A549 treated with RU486 at 1 μM for 4 hours (cell line): Measurements from ENCODE around the gene BSPH1. TPM values are rescaled to one million over a fixed set of nuclear protein-coding genes. Genes with fewer than 3 reads are reported as not detected.

Experiments used
- total RNA-seq: library from RNA; stranded (reverse); fragments of 200-300 nt; extraction: Qiagen RNA extraction; gene quantifications from 5 replicates; pipeline ENCODE4 v1.2.3, GENCODE V29; 2022; ENCODE audit warnings: low read depth

The BSPH1 gene, protein sequence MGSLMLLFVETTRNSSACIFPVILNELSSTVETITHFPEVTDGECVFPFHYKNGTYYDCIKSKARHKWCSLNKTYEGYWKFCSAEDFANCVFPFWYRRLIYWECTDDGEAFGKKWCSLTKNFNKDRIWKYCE
- not detected in 5 replicates for total RNA-seq

DNA sequence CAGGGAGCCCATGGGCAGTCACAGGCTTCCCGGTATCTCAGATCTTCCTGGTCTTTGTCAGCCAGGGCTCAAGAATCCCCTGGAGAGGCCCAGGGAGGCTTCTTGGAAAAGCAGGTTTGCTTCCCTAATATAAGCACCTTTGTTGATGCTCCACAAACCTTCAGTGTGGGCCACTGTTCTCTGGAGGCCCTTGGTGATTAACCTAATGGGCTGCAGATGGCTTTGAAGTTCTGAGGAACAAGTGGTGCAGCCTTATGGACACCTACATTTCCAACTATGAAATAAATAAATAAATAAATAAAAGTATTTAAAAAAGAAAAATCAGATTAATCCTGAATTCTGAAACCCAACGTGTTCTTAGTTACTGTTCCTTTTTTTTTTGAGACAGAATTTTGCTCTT, at the start of gene BSPH1:
BSPH1 (minus strand) TSS at position 101 of the 400 bp plus-strand sequence; CDS start at position 12, 89 bp downstream.

DNA sequence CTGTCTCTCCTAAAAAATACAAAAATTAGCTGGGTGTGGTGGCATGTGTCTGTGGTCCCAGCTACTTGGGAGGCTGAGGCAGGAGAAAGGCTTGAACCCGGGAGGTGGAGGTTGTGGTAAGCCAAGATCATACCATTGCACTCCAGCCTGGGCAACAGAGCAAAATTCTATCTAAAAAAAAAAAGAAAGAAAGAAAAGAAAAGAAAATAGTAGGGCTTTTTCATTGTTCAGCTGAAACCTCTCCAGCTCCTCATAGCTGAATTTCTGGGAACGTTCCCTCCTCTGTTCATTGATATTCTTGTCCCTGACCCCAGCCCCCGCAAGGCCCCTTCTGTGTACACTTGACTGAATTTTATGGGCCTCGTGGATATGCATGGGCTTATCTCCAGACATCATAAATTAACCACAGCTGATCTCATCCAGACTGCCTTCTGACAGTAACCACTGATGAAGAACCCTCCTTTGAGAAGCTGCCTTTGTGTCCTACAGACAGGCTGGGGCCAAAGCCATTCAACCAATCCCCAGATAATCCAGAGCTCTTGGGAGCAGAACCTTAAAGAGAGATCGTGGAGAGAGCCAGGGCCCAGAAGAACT, 2.3 kb upstream of the BSPH1 start, which contains the start of gene ELSPBP1:
ELSPBP1 (plus strand) TSS at position 424 of the 594 bp plus-strand sequence. CDS start 14,036 bp downstream, outside the sequence.

Other genes with a start within 250 kb of the BSPH1 start
- gene NOP53, start 246.6 kb downstream of the BSPH1 start, total RNA-seq = 248 to 294 TPM (median 261 TPM) in 5 replicates
- gene SELENOW, start 213.5 kb downstream of the BSPH1 start, total RNA-seq = 88.7 to 160 TPM (median 151 TPM) in 5 replicates
- not detected in 5 replicates for gene TPRX1, start 187.6 kb downstream of the BSPH1 start, total RNA-seq
- not detected in 5 replicates for gene CRX, start 170.2 kb downstream of the BSPH1 start, total RNA-seq
- gene TPRX2, start 132.9 kb downstream of the BSPH1 start, total RNA-seq = not detected in 5 replicates
- gene SULT2A1, start 105.9 kb downstream of the BSPH1 start, total RNA-seq = not detected in 5 replicates
- not detected in 5 replicates for gene ELSPBP1, start 2.5 kb upstream of the BSPH1 start, total RNA-seq
- not detected in 5 replicates for gene CABP5, start 51.9 kb upstream of the BSPH1 start, total RNA-seq
- gene PLA2G4C, start 118.6 kb upstream of the BSPH1 start, total RNA-seq = 9.6 to 16.9 TPM (median 11.3 TPM) in 5 replicates
- 60.8 to 71.7 TPM (median 66.9 TPM) in 5 replicates for gene LIG1, start 178.2 kb upstream of the BSPH1 start, total RNA-seq
- 5.8 to 9.1 TPM (median 6.9 TPM) in 5 replicates for gene ZSWIM9, start 178.5 kb upstream of the BSPH1 start, total RNA-seq